ENCODE results near the gene MDH1. TPM values are rescaled to one million over a fixed set of nuclear protein-coding genes. Genes with fewer than 3 reads are reported as not detected.

The MDH1 gene
- total and polyA plus RNA-seq, 4 donors, result 75.6 to 210 (median 118) TPM

GRCh38 chr2:63600881-63601460, 12.2 kb downstream of the MDH1 start:
- Histone ChIP-seq H3K27me3 (ENCODE audit: control insufficient read depth in 4 of 4, insufficient read depth in 4 of 4, low read length in 3 of 4) (no peaks in the 10 kb centered on the region), H3K9ac (ENCODE audit: low read depth in 1 of 2, low read length in 2 of 2) (no peak overlapping the region), H3K27ac (ENCODE audit: low read depth in 1 of 2, low read length in 2 of 2) (no peak overlapping the region), H3K4me1 (ENCODE audit: control insufficient read depth in 4 of 4, insufficient read depth in 4 of 4, low read length in 3 of 4) (peaks cover 0 to 3% (median 0%) of the 10 kb centered on the region in 4 donors), H3K9me3 (ENCODE audit: control insufficient read depth in 4 of 4, low read length in 3 of 4) (no peaks in the 10 kb centered on the region), H3K4me3 (ENCODE audit: low read depth in 1 of 3, low read length in 3 of 3) (no peak overlapping the region), H3K36me3 (ENCODE audit: control insufficient read depth in 4 of 4, insufficient read depth in 3 of 4, low read depth in 1 of 4, low read length in 3 of 4) (peaks cover 13 to 48% (median 41%) of the 10 kb centered on the region in 4 donors)
- no peak for DNase-seq (ENCODE audit: low spot score)
- no peak for TF ChIP-seq YY1 (IDR thresholded peaks at IDR 0.05)
- no peak for TF ChIP-seq ZBTB33 (IDR thresholded peaks at IDR 0.05)
- TF ChIP-seq NR2F2 (IDR thresholded peaks at IDR 0.05), result no peak
- no peak for TF ChIP-seq RXRA (IDR thresholded peaks at IDR 0.05)
- TF ChIP-seq GABPA (IDR thresholded peaks at IDR 0.05 in 1 of 2, conservative IDR thresholded peaks at IDR 0.05 in 1 of 2), result no peak
- TF ChIP-seq CTCF (IDR thresholded peaks at IDR 0.05; ENCODE audit: low read depth, low read length, missing input control), result no peak
- TF ChIP-seq JUND (IDR thresholded peaks at IDR 0.05), result no peak
- no peak for TF ChIP-seq RAD21 (IDR thresholded peaks at IDR 0.05)
- no peak for TF ChIP-seq REST (IDR thresholded peaks at IDR 0.05)
- no peak for TF ChIP-seq FOXA2 (IDR thresholded peaks at IDR 0.05)
- no peak for TF ChIP-seq HNF4G (IDR thresholded peaks at IDR 0.05)
- no peak for TF ChIP-seq ATF3 (IDR thresholded peaks at IDR 0.05)
- TF ChIP-seq FOXA1 (IDR thresholded peaks at IDR 0.05), result no peak
- WGBS, result 93% methylated on average over 1 of the region's 1 CpG

- no peak overlapping the region for H3K27ac ChIP-seq (ENCODE audit: low read depth in 1 of 2, low read length in 2 of 2)
- no peaks in the 10 kb centered on the region for H3K4me1 ChIP-seq (ENCODE audit: control insufficient read depth in 4 of 4, insufficient read depth in 4 of 4, low read length in 3 of 4)
- H3K4me3 ChIP-seq (ENCODE audit: low read depth in 1 of 3, low read length in 3 of 3), result no peak overlapping the region
- DNase-seq (ENCODE audit: low spot score), result no peak
- no peak overlapping the region for H3K9ac ChIP-seq (ENCODE audit: low read depth in 1 of 2, low read length in 2 of 2)
- H3K9me3 ChIP-seq (ENCODE audit: control insufficient read depth in 4 of 4, low read length in 3 of 4), result no peaks in the 10 kb centered on the region
- peaks cover 18 to 56% (median 49%) of the 10 kb centered on the region in 4 donors for H3K36me3 ChIP-seq (ENCODE audit: control insufficient read depth in 4 of 4, insufficient read depth in 3 of 4, low read depth in 1 of 4, low read length in 3 of 4)
- 96% methylated on average over 4 of the region's 4 CpGs for WGBS
- H3K27me3 ChIP-seq (ENCODE audit: control insufficient read depth in 4 of 4, insufficient read depth in 4 of 4, low read length in 3 of 4), result no peaks in the 10 kb centered on the region
- TF ChIP-seq FOXA1 (IDR thresholded peaks at IDR 0.05) (no peak), MAX (IDR thresholded peaks at IDR 0.05) (no peak), ZBTB33 (IDR thresholded peaks at IDR 0.05) (no peak), REST (IDR thresholded peaks at IDR 0.05) (no peak), GABPA (IDR thresholded peaks at IDR 0.05 in 1 of 2, conservative IDR thresholded peaks at IDR 0.05 in 1 of 2) (no peak), SP1 (IDR thresholded peaks at IDR 0.05) (no peak), TAF1 (conservative IDR thresholded peaks at IDR 0.05) (no peak), HNF4G (IDR thresholded peaks at IDR 0.05) (no peak), NR2F2 (IDR thresholded peaks at IDR 0.05) (no peak), FOXA2 (IDR thresholded peaks at IDR 0.05) (no peak), HNF4A (conservative IDR thresholded peaks at IDR 0.05) (no peak), RXRA (IDR thresholded peaks at IDR 0.05) (no peak), JUND (IDR thresholded peaks at IDR 0.05) (no peak), RAD21 (IDR thresholded peaks at IDR 0.05) (no peak)
Observed at GRCh38 chr2:63604666-63605065, 15.9 kb downstream of the MDH1 start.
